K562 (cell line): Measurements from ENCODE around the gene TMTC4. TPM values are rescaled to one million over a fixed set of nuclear protein-coding genes. Genes with fewer than 3 reads are reported as not detected.
A peak's percentile ranks its signal among the peaks of the same experiment; 100 is the strongest.

Experiments used
- ATAC-seq: fragments of 200-7000 bp; cut with Tn5 transposase; 3 replicates; pipeline ENCODE4 v1.9.1; 2020; ENCODE audit warnings: moderate library complexity
- BruUV-seq: library from RNA; stranded (reverse); fragments of 400-500 nt; replicated peaks from 2 replicates; lab custom pipeline; 2021; lab: Mats Ljungman, UMichigan
- CTCF ChIA-PET: fragments of 300-600 bp; formaldehyde crosslinking; extraction: SDS; loops from one replicate; lab custom pipeline; 2021; ENCODE audit warnings: low intra/inter-chr PET ratio; lab: Yijun Ruan, JAX
- POLR2A ChIA-PET: fragments of 300-600, 350-650 bp; sonication (Branson Sonifier 250); formaldehyde crosslinking; extraction: SDS; loops from one replicate; lab custom pipeline; 2021; ENCODE audit warnings: antibody characterized with exemption, inconsistent platforms; lab: Yijun Ruan, JAX
- DNase-seq, 4 experiments: peaks; one replicate each; pipeline versions ENCODE4 v3.0.0 to v3.0.0-alpha.2; 2011 to 2018; ENCODE audit warnings: low spot score in 3 of 4, mixed read lengths in 3 of 4; ENCODE audit errors: extremely low read depth in 1 of 4
- FAIRE-seq: peaks from 2 replicates; lab custom pipeline; 2011; peaks lifted over from hg19 to GRCh38; lab: Jason Lieb, UNC
- H2AFZ ChIP-seq: 2 replicates; pipeline ENCODE4 v1.6.0; 2011; ENCODE audit warnings: low read depth, low read length, control low read depth, inconsistent platforms
- H3K27ac ChIP-seq: fragments of 200-600 bp; 3 replicates; pipeline ENCODE4 v1.8.0; 2011; ENCODE audit warnings: low read depth, mild to moderate bottlenecking, control low read depth, inconsistent platforms, low read length, moderate library complexity, mixed read lengths; ENCODE audit errors: extremely low read depth
- H3K27me3 ChIP-seq, 2 experiments: fragments of 300-600 bp in 1 of 2; 2 replicates in 1 of 2; 3 replicates in 1 of 2; pipeline versions ENCODE4 v1.6.0 to v1.8.0; 2011; ENCODE audit warnings: inconsistent platforms in 2 of 2, low read length in 2 of 2, mild to moderate bottlenecking in 1 of 2, mixed read lengths in 1 of 2, moderate library complexity in 1 of 2; ENCODE audit not compliant: control insufficient read depth in 2 of 2, insufficient read depth in 2 of 2
- H3K36me3 ChIP-seq: fragments of 300-600 bp; 3 replicates; pipeline ENCODE4 v1.8.0; 2011; ENCODE audit warnings: mild to moderate bottlenecking, low read length, inconsistent platforms; ENCODE audit not compliant: control insufficient read depth, insufficient read depth
- H3K4me1 ChIP-seq, 2 experiments: fragments of 200-600 bp in 1 of 2; replicated peaks in 1 of 2; 2 replicates in 1 of 2; 3 replicates in 1 of 2; pipeline versions ENCODE4 v1.5.1 to v1.8.0; 2011; ENCODE audit warnings: inconsistent platforms in 2 of 2, low read length in 2 of 2, mild to moderate bottlenecking in 1 of 2, mixed read lengths in 1 of 2, moderate library complexity in 1 of 2; ENCODE audit not compliant: control insufficient read depth in 2 of 2, insufficient read depth in 2 of 2
- H3K4me2 ChIP-seq: 2 replicates; pipeline ENCODE4 v1.6.1; 2011; ENCODE audit warnings: low read length, control low read depth, inconsistent platforms, mixed read lengths; ENCODE audit not compliant: insufficient read depth
- H3K4me3 ChIP-seq: fragments of 200-600 bp; sonication (generic), shearing (Covaris generic); 2 replicates; pipeline ENCODE4 v1.5.1; 2016; ENCODE audit warnings: control low read depth, inconsistent platforms
- H3K79me2 ChIP-seq: fragments of 200-600 bp; 3 replicates; pipeline ENCODE4 v1.8.0; 2011; ENCODE audit warnings: low read length, inconsistent platforms; ENCODE audit not compliant: control insufficient read depth, insufficient read depth
- H3K9ac ChIP-seq, 2 experiments: 2 replicates each; pipeline versions ENCODE4 v1.6.0 to v1.6.1; 2011; ENCODE audit warnings: low read depth in 2 of 2, low read length in 2 of 2, control low read depth in 1 of 2, inconsistent platforms in 1 of 2, mild to moderate bottlenecking in 1 of 2, mixed read lengths in 1 of 2; ENCODE audit not compliant: insufficient read depth in 1 of 2
- H3K9me1 ChIP-seq: one replicate; pipeline ENCODE4 v1.6.0; 2011; ENCODE audit warnings: inconsistent platforms, mild to moderate bottlenecking, low read length, moderate library complexity; ENCODE audit not compliant: control insufficient read depth, insufficient read depth
- H3K9me3 ChIP-seq: replicated peaks from 2 replicates; pipeline ENCODE4 v1.5.1; 2011; ENCODE audit warnings: low read depth, low read length, inconsistent platforms; ENCODE audit not compliant: control insufficient read depth, insufficient read depth
- H4K20me1 ChIP-seq: replicated peaks from 2 replicates; pipeline ENCODE4 v1.6.1; 2011; ENCODE audit warnings: low read length, inconsistent platforms, mixed read lengths; ENCODE audit not compliant: control insufficient read depth, insufficient read depth
- ATF6 ChIP-seq: sonication (generic); formaldehyde crosslinking; IDR thresholded peaks from 2 replicates; pipeline ENCODE4 v1.4.0; 2020; ENCODE audit warnings: mild to moderate bottlenecking, missing genetic modification reagents
- BRF2 ChIP-seq: IDR thresholded peaks from 3 replicates; pipeline ENCODE4 v1.6.1; 2011; ENCODE audit warnings: borderline replicate concordance, mild to moderate bottlenecking; ENCODE audit not compliant: insufficient read length, insufficient read depth
- FIP1L1 ChIP-seq: fragments of 200-400 bp; formaldehyde crosslinking; IDR thresholded peaks from 2 replicates; pipeline ENCODE4 v1.6.1; 2018; ENCODE audit warnings: mild to moderate bottlenecking, low read depth, low read length; ENCODE audit not compliant: poor library complexity, severe bottlenecking
- NEUROD1 ChIP-seq: fragments of 150-350 bp; IDR thresholded peaks from 2 replicates; pipeline ENCODE4 v1.6.1; 2014; ENCODE audit warnings: borderline replicate concordance, low read length, low read depth; ENCODE audit not compliant: partially characterized antibody
- PATZ1 ChIP-seq: fragments of 250-450 bp; sonication (Bioruptor Pico); IDR thresholded peaks from 2 replicates; pipeline ENCODE4 v1.5.0; 2020; ENCODE audit warnings: mild to moderate bottlenecking, borderline replicate concordance
- RAD21 ChIP-seq, 2 experiments: fragments of 250-450 bp in 1 of 2; fragments of 450-650 bp in 1 of 2; sonication (Bioruptor Pico) in 1 of 2; formaldehyde crosslinking in 1 of 2; IDR thresholded peaks in 1 of 2; conservative IDR thresholded peaks in 1 of 2; 2 replicates each; pipeline versions ENCODE4 v1.4.0 to v1.8.0; 2020 to 2022; ENCODE audit warnings: mild to moderate bottlenecking in 2 of 2, moderate library complexity in 1 of 2
- ZBTB17 ChIP-seq: fragments of 450-650 bp; formaldehyde crosslinking; IDR thresholded peaks from 2 replicates; pipeline ENCODE4 v1.4.0; 2020; ENCODE audit warnings: mild to moderate bottlenecking
- ZBTB8A ChIP-seq: fragments of 450-650 bp; IDR thresholded peaks from 2 replicates; pipeline ENCODE4 v1.6.1; 2018; ENCODE audit warnings: mild to moderate bottlenecking, moderate library complexity; ENCODE audit not compliant: partially characterized antibody
- WGBS: fragments of 100-300 bp; shearing (Covaris generic); methylation state at CpG from one replicate; pipeline ENCODE4 v1.1.6; 2016; ENCODE audit warnings: low coverage, mixed read lengths; ENCODE audit not compliant: insufficient coverage; ENCODE audit errors: missing lambda C conversion rate; 5-methylcytosine and 5-hydroxymethylcytosine counted together
- in situ Hi-C: fragments of 300-500 bp; cut with MboI; formaldehyde crosslinking; loops from 4 replicates; pipeline ENCODE4 v1.15.0; 2018; ENCODE audit warnings: inconsistent platforms, mixed read lengths
- intact Hi-C: fragments of 100-400 bp; cut with micrococcal nuclease; formaldehyde crosslinking; loops from 2 replicates; pipeline ENCODE4 v1.14.2; 2022
- polyA plus RNA-seq, 8 experiments: library from polyadenylated mRNA; depleted of rRNA in 4 of 8; stranded (reverse) in 5 of 8; unstranded in 3 of 8; fragments of >200 nt; fragmentation: Nextera tagmentation in 2 of 8; fragmentation: Illumina TruSeq in 1 of 8; extraction: Ambion mirVana in 2 of 8; extraction: Trizol in 1 of 8; gene quantifications; 2 replicates each; pipeline versions ENCODE4 v1.2.1 to v1.2.3, GENCODE V29; 2011 to 2014; ENCODE audit warnings: inconsistent platforms in 1 of 8, missing spikeins in 1 of 8
- total RNA-seq, 7 experiments: library from RNA; depleted of rRNA in 6 of 7; stranded (reverse); fragments of >200 nt in 6 of 7; fragmentation: Illumina TruSeq in 2 of 7; extraction: Trizol in 2 of 7; gene quantifications; 2 replicates each; pipeline versions ENCODE4 v1.2.1 to v1.2.3, GENCODE V29; 2011 to 2021; ENCODE audit warnings: low replicate concordance in 1 of 7

The TMTC4 gene
- total and polyA plus RNA-seq, 9 of the 15 experiments (the other 6 are each of a cell fraction or from before 2014, with no cell fraction given) = 3.5 to 16.7 (median 11.8) TPM

- no TSS peak for BruUV-seq
- H4K20me1 ChIP-seq = no peaks in the 10 kb centered on the region
- no peaks in the 10 kb centered on the region for H3K9me1 ChIP-seq
- TF ChIP-seq BRF2 (no peak), ZBTB8A (no peak), RAD21 (CRISPR knock-in tag; conservative IDR thresholded peaks at IDR 0.05 in 1 of 2, IDR thresholded peaks at IDR 0.05 in 1 of 2) (peak; percentile 21 to 25; a peak in 1 of 4 replicates), PATZ1 (no peak), NEUROD1 (no peak), FIP1L1 (no peak), ATF6 (CRISPR knock-in tag) (no peak), ZBTB17 (CRISPR knock-in tag) (no peak)
- TF ChIP-seq, all 486 proteins: peak for 1
- FAIRE-seq = no peak
- ATAC-seq = no peak
- Histone ChIP-seq H3K9me3 (no peaks in the 10 kb centered on the region), H2AFZ (no peak overlapping the region), H3K27ac (no peak overlapping the region), H3K9ac (no peak overlapping the region), H3K4me3 (no peak overlapping the region), H3K27me3 (no peaks in the 10 kb centered on the region), H3K4me1 (no peaks in the 10 kb centered on the region), H3K36me3 (peaks cover 34% of the 10 kb centered on the region; the same call in 1 of the 3 replicates), H3K79me2 (no peaks in the 10 kb centered on the region), H3K4me2 (no peak overlapping the region)
- ChIA-PET POLR2A (no interaction called here), CTCF (interaction anchor here (1.6 kb wide), 1 partner anchor 58 kb away, joined by 6 read pairs; no protein-coding TSS in a partner anchor)
- 90% methylated on average over 7 of the region's 8 CpGs for WGBS
- intact Hi-C loops (no loop called here), in situ Hi-C loops (no loop called here)
- DNase-seq = no peak
Measured at GRCh38 chr13:100630555-100630954, 44.0 kb downstream of the TMTC4 start.
